Measurements from ENCODE around the gene KLK14.

GRCh38 chr19:51127032-51127431, 44.3 kb upstream of the KLK14 start:
- TF ChIP-seq EZH2phosphoT487 (conservative IDR thresholded peaks at IDR 0.05; ENCODE audit: low read length) (no peak), CTCF (IDR thresholded peaks at IDR 0.05; ENCODE audit: insufficient read depth, low read length, poor library complexity, severe bottlenecking) (no peak)
